ENCODE data around the gene FHL1.

FHL1 gene

DNA sequence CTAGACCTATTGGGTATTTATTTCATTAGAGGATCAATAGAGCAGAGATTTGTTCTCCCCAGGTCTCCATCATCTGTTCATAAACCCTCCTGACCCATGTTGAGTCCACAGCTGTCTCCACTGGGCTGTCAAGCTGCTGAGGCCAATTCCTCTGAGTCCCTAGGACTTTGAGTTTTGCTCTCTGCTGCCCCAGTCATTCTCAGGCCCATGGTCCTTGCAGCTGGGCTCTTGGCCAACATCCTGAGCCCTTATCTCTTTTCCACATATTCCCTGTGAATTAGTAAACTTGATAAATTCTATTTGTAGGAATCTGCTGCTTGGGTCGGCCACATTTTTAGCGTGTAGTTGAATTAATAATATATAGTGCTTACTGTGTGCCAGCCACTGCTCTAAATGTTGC lies 41.9 kb downstream of the FHL1 start:
- no peak for DNase-seq

- no peak for DNase-seq
These were observed 42.8 kb downstream of the FHL1 start for GRCh38 chrX:136190038-136190713.

- no peak for DNase-seq
These were observed 43.8 kb downstream of the FHL1 start for GRCh38 chrX:136191171-136191570.

DNA sequence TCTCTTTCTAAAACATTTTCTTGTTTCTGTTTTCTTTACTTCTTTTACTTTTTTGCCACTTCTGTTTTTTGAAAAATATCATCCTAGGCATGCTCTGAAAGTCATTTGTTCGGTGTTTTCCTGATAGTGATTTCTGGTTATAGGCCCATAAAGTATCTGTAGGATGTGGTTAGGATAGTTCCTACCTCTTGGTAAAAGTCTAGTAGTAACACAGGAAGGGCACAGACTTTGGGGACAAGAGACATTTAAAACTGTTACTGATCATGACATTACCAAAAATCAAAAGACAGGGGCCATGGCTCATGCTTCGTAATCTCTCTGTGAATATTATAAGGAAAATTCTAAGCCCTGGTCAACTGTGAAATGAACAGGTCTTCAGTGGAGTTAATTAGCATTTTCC lies 44.8 kb downstream of the FHL1 start:
- DNase-seq, result no peak

- DNase-seq, result no peak
These were observed 45.6 kb downstream of the FHL1 start for GRCh38 chrX:136192839-136193414.

DNA sequence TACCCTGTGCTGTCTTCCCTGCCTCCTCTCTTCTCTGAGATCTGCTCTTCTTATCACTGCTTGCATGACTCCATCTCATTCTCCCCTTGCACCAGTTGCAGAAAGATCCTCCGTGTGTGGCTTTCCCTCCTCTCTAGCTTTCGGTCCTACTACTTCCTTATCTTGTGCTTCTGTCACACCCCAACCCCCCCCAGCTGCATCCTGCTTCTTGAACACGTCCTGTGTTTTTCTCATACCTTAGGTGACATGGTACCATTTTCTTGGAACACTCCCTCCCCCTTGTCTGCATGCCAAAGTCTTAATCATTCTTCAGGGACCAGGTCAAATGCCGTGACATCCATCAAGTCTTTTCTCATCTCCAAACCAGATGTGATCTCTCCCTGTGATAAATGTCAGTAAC lies 46.4 kb downstream of the FHL1 start:
- no peak for DNase-seq

DNA sequence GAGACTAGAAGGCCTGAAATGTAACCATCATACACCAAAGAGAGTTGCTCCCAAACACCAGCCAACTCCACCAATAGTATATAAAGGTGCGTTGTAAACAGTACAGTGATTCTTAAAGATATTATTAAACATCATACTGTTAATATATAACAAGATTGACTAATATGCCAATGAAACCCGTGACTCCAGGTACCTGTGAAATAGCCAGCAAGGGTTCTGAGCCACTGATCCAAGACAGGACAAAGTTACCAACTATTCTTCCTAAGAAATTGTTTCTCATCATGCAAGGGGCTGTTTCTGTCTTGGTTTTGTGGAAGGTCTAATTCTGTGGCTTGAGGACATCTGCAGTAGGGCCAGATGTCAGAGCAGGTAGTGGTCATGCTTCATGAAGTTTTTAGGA lies 47.2 kb downstream of the FHL1 start:
- no peak for DNase-seq

- DNase-seq, result no peak
These were observed 47.9 kb downstream of the FHL1 start for GRCh38 chrX:136195247-136195646.

GRCh38 chrX:136196691-136197155 lies 49.4 kb downstream of the FHL1 start:
- no peak for DNase-seq

- no peak for DNase-seq
These were observed 50.7 kb downstream of the FHL1 start for GRCh38 chrX:136198010-136198409.

DNA sequence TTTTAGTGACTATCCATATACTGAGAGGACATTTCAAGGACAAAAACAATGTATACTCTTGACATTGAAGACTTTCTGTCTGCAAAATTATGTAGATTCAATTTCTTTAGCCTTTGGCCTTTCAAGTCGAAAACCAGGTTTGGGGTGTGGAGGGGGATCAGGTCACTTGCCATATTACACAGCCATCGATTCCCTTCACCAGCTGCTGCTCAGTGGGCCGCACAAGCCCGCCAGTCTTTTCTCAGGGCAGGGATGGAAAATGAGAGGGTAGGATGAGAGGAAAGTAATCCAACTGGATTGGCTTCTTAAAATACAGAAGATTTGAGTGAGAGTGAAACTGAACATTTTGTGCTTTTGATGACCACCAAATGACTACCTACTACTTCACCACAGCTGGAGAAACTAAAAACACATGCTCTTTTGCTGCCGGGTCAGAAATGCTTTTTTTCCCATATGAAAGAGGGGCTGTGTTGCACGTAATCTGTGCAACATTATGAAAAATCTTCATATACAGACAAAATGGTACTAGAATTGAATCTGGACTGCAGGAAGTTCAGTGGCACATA lies 51.4 kb downstream of the FHL1 start:
- DNase-seq, result no peak

- no peak for DNase-seq
These were observed 52.0 kb downstream of the FHL1 start for GRCh38 chrX:136199365-136199764.

DNA sequence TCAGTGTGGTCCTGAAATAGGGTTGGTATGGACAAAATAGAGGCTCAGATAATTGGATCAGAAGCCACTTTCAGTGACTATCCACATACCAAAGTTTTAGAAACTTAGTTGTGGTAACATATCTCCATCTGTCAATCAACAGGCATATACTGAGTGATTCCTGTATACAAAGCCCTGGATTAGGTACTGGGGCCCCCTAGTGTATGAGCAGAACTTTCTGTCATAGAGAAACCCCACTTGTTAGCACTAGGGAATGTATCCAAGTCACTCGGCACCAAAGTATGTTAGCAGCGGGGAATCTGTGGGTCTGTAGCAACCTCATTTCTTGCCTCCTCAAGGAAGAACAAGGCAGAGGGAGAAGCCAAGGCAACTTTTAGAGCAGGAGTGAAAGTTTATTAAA lies 53.1 kb downstream of the FHL1 start:
- peak; percentile 2 to 32 for DNase-seq

GRCh38 chrX:136201601-136202000 lies 54.3 kb downstream of the FHL1 start:
- no peak for DNase-seq

DNA sequence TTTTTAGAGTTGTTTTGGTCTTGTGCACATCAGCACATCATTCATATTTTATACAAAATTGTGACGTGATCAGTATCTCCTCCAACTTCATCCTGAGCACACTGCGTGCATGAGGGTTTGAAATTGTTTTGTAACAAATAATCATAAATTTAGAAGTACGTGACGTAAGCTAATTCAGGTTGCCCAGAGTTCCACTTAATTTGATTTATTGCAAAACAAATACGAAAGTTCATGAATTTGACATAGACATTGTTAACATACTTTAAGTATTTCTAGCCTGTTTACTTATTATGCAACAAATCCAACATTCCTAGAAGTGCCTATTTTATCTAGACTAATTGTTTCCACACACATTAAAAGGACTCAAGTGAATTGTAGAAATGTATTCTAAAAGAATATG lies 55.6 kb downstream of the FHL1 start:
- peak in 1 of 2 experiments; percentile 14 for DNase-seq

DNA sequence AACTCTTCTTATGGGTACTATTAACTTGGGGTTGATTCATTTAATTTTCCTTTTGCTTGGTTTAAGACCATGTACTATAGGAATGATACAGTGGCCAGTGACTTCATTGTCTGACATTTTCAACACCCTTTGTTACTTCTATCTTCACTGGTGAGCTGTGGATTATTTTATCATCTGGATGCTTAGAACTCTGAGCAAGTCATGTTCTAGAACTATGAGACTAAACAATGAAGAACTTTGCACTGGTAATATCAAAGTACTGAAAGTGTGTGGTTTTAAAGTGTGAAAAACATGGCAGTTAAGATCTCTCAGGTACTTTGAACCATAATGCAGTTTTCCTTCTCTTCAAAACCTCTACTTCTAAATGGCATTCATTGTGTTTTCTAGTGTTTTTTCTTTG lies 56.1 kb downstream of the FHL1 start:
- DNase-seq, result no peak

GRCh38 chrX:136203951-136204350 lies 56.6 kb downstream of the FHL1 start:
- no peak for DNase-seq

DNA sequence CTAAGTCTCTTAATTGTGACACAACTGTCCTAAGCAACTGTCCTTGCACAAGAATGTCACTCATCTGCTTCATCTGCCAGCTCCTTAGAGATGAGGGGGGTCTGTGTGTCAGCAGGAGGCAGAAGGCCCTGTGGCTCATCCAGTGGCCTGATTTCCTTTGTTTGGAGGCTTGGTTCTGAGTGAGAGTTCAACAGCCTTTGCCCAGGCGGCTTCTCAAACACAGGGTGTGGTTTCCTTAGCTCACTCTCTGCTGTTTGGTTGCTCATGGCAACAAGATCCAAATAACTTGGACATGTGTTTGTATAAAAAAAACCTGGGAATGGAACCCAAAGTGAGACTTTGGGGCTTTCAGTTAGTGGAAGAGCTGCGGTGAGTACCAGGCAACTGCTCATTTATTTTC lies 57.2 kb downstream of the FHL1 start:
- peak; percentile 2 to 71 for DNase-seq

GRCh38 chrX:136205882-136206380 lies 58.6 kb downstream of the FHL1 start:
- no peak for DNase-seq

DNA sequence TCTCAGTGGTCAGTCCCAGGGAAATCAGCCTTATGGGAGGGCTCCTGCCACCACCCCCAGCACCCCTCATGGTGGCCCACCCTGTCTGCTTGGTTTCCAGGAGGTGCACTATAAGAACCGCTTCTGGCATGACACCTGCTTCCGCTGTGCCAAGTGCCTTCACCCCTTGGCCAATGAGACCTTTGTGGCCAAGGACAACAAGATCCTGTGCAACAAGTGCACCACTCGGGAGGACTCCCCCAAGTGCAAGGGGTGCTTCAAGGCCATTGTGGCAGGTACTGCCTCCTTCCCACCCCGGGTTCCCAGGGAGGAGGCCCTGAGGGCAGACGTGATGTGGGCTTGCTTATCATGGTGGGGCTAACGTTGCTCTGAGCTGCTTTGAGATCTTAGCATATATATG lies 59.6 kb downstream of the FHL1 start:
- DNase-seq, result no peak

DNA sequence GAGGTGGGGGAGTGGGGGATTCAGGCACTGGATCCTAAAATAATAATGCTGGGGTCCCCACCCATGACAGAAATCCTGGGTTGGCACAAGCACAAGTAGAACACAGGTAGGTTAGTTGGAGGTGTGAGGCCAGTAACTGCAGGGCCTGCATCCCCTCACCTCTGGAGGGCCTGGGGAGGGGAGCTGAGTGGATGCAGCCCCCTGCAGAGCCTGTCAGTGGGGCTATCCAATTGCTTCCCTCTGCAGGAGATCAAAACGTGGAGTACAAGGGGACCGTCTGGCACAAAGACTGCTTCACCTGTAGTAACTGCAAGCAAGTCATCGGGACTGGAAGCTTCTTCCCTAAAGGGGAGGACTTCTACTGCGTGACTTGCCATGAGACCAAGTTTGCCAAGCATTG lies 60.2 kb downstream of the FHL1 start:
- DNase-seq, result no peak

GRCh38 chrX:136209016-136209738 lies 61.8 kb downstream of the FHL1 start:
- peak in 1 of 2 experiments; percentile 2 for DNase-seq

GRCh38 chrX:136209751-136210150 lies 62.4 kb downstream of the FHL1 start:
- no peak for DNase-seq

DNA sequence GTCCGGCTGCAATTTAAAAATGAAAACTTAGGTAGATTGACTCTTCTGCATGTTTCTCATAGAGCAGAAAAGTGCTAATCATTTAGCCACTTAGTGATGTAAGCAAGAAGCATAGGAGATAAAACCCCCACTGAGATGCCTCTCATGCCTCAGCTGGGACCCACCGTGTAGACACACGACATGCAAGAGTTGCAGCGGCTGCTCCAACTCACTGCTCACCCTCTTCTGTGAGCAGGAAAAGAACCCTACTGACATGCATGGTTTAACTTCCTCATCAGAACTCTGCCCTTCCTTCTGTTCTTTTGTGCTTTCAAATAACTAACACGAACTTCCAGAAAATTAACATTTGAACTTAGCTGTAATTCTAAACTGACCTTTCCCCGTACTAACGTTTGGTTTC lies 62.9 kb downstream of the FHL1 start:
- DNase-seq, result no peak
